ENCODE data around the gene TPD52L2. TPM values are rescaled to one million over a fixed set of nuclear protein-coding genes. Genes with fewer than 3 reads are reported as not detected.

Gene TPD52L2
- polyA plus RNA-seq, 3 donors = 137 to 167 (median 144) TPM

DNA sequence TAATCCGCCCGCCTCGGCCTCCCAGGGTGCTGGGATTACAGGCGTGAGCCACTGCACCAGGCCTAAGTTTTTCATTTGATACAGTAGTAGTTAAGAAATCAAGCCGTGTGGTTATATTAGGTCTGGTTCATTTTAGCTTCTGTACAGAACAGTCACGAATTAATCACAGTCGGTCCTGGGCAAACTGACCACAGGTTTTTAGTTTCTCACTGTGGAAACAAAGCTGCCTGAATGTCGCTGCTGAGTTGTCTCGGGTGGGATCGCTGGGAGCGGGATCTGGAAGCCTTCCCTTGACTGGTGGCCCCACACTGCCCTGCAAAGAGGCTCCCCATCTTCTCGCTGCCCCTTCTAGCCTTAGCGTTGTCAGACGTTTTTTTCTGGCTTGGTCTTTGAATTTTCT is 72.5 kb downstream of the TPD52L2 start:
- Mint-ChIP-seq H3K4me1 (peaks cover 30% of the 10 kb centered on the region), H3K36me3 (peaks cover 33 to 66% of the 10 kb centered on the region in 2 donors), H3K9me3 (peaks cover 0 to 3% (median 0%) of the 10 kb centered on the region in 7 donors), H3K4me3 (no peak overlapping the region), H3K27ac (peak overlapping the region in 1 of 7 donors; percentile 42), H3K27me3 (ENCODE audit: low read depth in 3 of 3) (no peaks in the 10 kb centered on the region)
- no peak overlapping the region for H3K4me2 ChIP-seq (replicated peaks; ENCODE audit: extremely low read depth, low read length, poor library complexity, severe bottlenecking)
- WGBS (ENCODE audit: insufficient coverage) = 94% methylated on average over 11 of the region's 14 CpGs
- no peaks in the 10 kb centered on the region for H3K27me3 ChIP-seq (ENCODE audit: control insufficient read depth in 2 of 2, insufficient read depth in 2 of 2, low read length in 2 of 2)
- H2AFZ ChIP-seq (ENCODE audit: insufficient read depth, low read depth, low read length, poor library complexity, severe bottlenecking) = no peak overlapping the region
- no peaks in the 10 kb centered on the region for H3K9me3 ChIP-seq (replicated peaks in 1 of 2; ENCODE audit: control insufficient read depth in 1 of 2, insufficient read depth in 1 of 2, low read length in 2 of 2)
- no peak overlapping the region for H3K4me3 ChIP-seq (replicated peaks in 1 of 3; ENCODE audit: low read depth in 2 of 3, low read length in 3 of 3)
- H3K79me2 ChIP-seq (ENCODE audit: insufficient read depth, low read length) = peaks cover 81% of the 10 kb centered on the region
- TF ChIP-seq CTCF (IDR thresholded peaks at IDR 0.05) = no peak
- H4K20me1 ChIP-seq (ENCODE audit: insufficient read depth, low read length) = peaks cover 99% of the 10 kb centered on the region
- intact Hi-C loops (cut with micrococcal nuclease) = no loop called here
- no peak for DNase-seq
- H3K27ac ChIP-seq (ENCODE audit: low read depth in 1 of 2, low read length in 2 of 2) = no peak overlapping the region
- H3K9ac ChIP-seq (ENCODE audit: insufficient read depth, low read length, poor library complexity, severe bottlenecking) = no peak overlapping the region
- peaks cover 51 to 72% of the 10 kb centered on the region in 2 donors for H3K36me3 ChIP-seq (replicated peaks in 1 of 2; ENCODE audit: control insufficient read depth in 1 of 2, insufficient read depth in 2 of 2, low read length in 2 of 2)
- H3K4me1 ChIP-seq (ENCODE audit: control insufficient read depth in 1 of 2, insufficient read depth in 2 of 2, low read length in 2 of 2) = peaks cover 25 to 32% of the 10 kb centered on the region in 2 donors

- peaks cover 32 to 57% of the 10 kb centered on the region in 2 donors for H3K36me3 Mint-ChIP-seq
- H3K9me3 Mint-ChIP-seq = peaks cover 0 to 3% (median 0%) of the 10 kb centered on the region in 7 donors
- Histone ChIP-seq H3K9ac (ENCODE audit: insufficient read depth, low read length, poor library complexity, severe bottlenecking) (no peak overlapping the region), H3K27me3 (ENCODE audit: control insufficient read depth in 2 of 2, insufficient read depth in 2 of 2, low read length in 2 of 2) (no peaks in the 10 kb centered on the region), H4K20me1 (ENCODE audit: insufficient read depth, low read length) (peaks cover 99% of the 10 kb centered on the region), H3K4me1 (ENCODE audit: control insufficient read depth in 1 of 2, insufficient read depth in 2 of 2, low read length in 2 of 2) (peaks cover 30 to 39% of the 10 kb centered on the region in 2 donors), H3K36me3 (replicated peaks in 1 of 2; ENCODE audit: control insufficient read depth in 1 of 2, insufficient read depth in 2 of 2, low read length in 2 of 2) (peaks cover 47 to 71% of the 10 kb centered on the region in 2 donors), H2AFZ (ENCODE audit: insufficient read depth, low read depth, low read length, poor library complexity, severe bottlenecking) (no peak overlapping the region), H3K9me3 (replicated peaks in 1 of 2; ENCODE audit: control insufficient read depth in 1 of 2, insufficient read depth in 1 of 2, low read length in 2 of 2) (no peaks in the 10 kb centered on the region), H3K27ac (ENCODE audit: low read depth in 1 of 2, low read length in 2 of 2) (peak overlapping the region in 1 of 2 donors; percentile 41), H3K4me2 (replicated peaks; ENCODE audit: extremely low read depth, low read length, poor library complexity, severe bottlenecking) (no peak overlapping the region), H3K79me2 (ENCODE audit: insufficient read depth, low read length) (peaks cover 77% of the 10 kb centered on the region), H3K4me3 (replicated peaks in 1 of 3; ENCODE audit: low read depth in 2 of 3, low read length in 3 of 3) (no peak overlapping the region)
- DNase-seq = no peak
- H3K4me1 Mint-ChIP-seq = peaks cover 32% of the 10 kb centered on the region
- H3K27me3 Mint-ChIP-seq (ENCODE audit: low read depth in 3 of 3) = no peaks in the 10 kb centered on the region
- 68% methylated on average over 20 of the region's 33 CpGs for WGBS (ENCODE audit: insufficient coverage)
- intact Hi-C loops (cut with micrococcal nuclease) = no loop called here
- peak overlapping the region in 2 of 7 donors; percentile 42 to 49 for H3K27ac Mint-ChIP-seq
- H3K4me3 Mint-ChIP-seq = no peak overlapping the region
- TF ChIP-seq CTCF (IDR thresholded peaks at IDR 0.05) = no peak
These were observed 74.2 kb downstream of the TPD52L2 start for GRCh38 chr20:63939061-63939935.
